Left lobe of liver (tissue), 2 donors: ENCODE data around the gene NABP1. TPM values are rescaled to one million over a fixed set of nuclear protein-coding genes. Genes with fewer than 3 reads are reported as not detected.
"Not testable (repeated sequence)": the region's sequence is repeated elsewhere in the genome, so short reads cannot be mapped to it uniquely, and the experiment has no call there.

Experiments
- ATAC-seq: fragments of 200-7000 bp; cut with Tn5 transposase; one replicate; pipeline ENCODE4 v1.9.1; 2020; ENCODE audit warnings: mild to moderate bottlenecking, moderate library complexity
- DNase-seq: peaks from one replicate; pipeline ENCODE4 v3.0.0-alpha.2; 2020; ENCODE audit warnings: low spot score
- total RNA-seq: library from RNA; stranded (reverse); gene quantifications from one replicate; pipeline ENCODE4 v1.2.1, GENCODE V29; 2021
- donor health status: DM: no; HTN: no; CAD: no; lungs with moderate emphysema.
- donor health status: DM: no; HTN: yes; CAD: no.

Gene NABP1
- total RNA-seq: 5.9 TPM

- DNase-seq (peak; percentile 99), ATAC-seq (peak; percentile 96)
Observed at GRCh38 chr2:191677646-191678436, at the start of gene NABP1. NABP1 (plus strand) TSS chr2:191678136; CDS start chr2:191678615, 479 bp downstream.

GRCh38 chr2:191629001-191629453 lies 48.9 kb upstream of the NABP1 start:
- ATAC-seq: no peak

GRCh38 chr2:191629976-191630712 lies 47.8 kb upstream of the NABP1 start:
- no peak for DNase-seq
- no peak for ATAC-seq

More at GRCh38 chr2:191629001-191629453, 48.9 kb upstream of the NABP1 start:
- DNase-seq: no peak

- DNase-seq (no peak), ATAC-seq (peak; percentile 74)
Observed at GRCh38 chr2:191631754-191632153, 46.2 kb upstream of the NABP1 start.

GRCh38 chr2:191632426-191632825 lies 45.5 kb upstream of the NABP1 start:
- ATAC-seq: no peak
- DNase-seq: no peak

- no peak for DNase-seq
- ATAC-seq: no peak
Observed at GRCh38 chr2:191634791-191635190, 43.1 kb upstream of the NABP1 start.

- ATAC-seq (no peak), DNase-seq (no peak)
Observed at GRCh38 chr2:191635333-191636234, 42.4 kb upstream of the NABP1 start.

- DNase-seq (no peak), ATAC-seq (no peak)
Observed at GRCh38 chr2:191636235-191636543, 41.7 kb upstream of the NABP1 start.

- ATAC-seq: no peak
- no peak for DNase-seq
Observed at GRCh38 chr2:191636586-191636985, 41.4 kb upstream of the NABP1 start.

GRCh38 chr2:191637182-191638078 lies 40.5 kb upstream of the NABP1 start:
- ATAC-seq: peak; percentile 57
- DNase-seq: no peak

- DNase-seq (no peak), ATAC-seq (peak; percentile 61)
Observed at GRCh38 chr2:191638079-191638801, 39.7 kb upstream of the NABP1 start.

- no peak for ATAC-seq
- no peak for DNase-seq
Observed at GRCh38 chr2:191638802-191639172, 39.1 kb upstream of the NABP1 start.

GRCh38 chr2:191641609-191642008 lies 36.3 kb upstream of the NABP1 start:
- ATAC-seq (no peak), DNase-seq (no peak)

GRCh38 chr2:191642541-191642940 lies 35.4 kb upstream of the NABP1 start:
- DNase-seq (no peak), ATAC-seq (peak; percentile 53)

- ATAC-seq (no peak), DNase-seq (no peak)
Observed at GRCh38 chr2:191643429-191643828, 34.5 kb upstream of the NABP1 start.

GRCh38 chr2:191644613-191645012 lies 33.3 kb upstream of the NABP1 start:
- ATAC-seq, DNase-seq: not testable (repeated sequence)

GRCh38 chr2:191645032-191645431 lies 32.9 kb upstream of the NABP1 start:
- ATAC-seq: no peak

GRCh38 chr2:191645434-191646162 lies 32.3 kb upstream of the NABP1 start:
- no peak for DNase-seq
- no peak for ATAC-seq

More at GRCh38 chr2:191645032-191645431, 32.9 kb upstream of the NABP1 start:
- DNase-seq: no peak
